ENCODE measurements around the gene ANKRD60. TPM values are rescaled to one million over a fixed set of nuclear protein-coding genes. Genes with fewer than 3 reads are reported as not detected.

ANKRD60 gene
- total and polyA plus RNA-seq, 2 of the 4 experiments (the other 2 are of a cell fraction), result not detected

GRCh38 chr20:58242824-58243223, 14.4 kb upstream of the ANKRD60 start:
- peaks cover 13% of the 10 kb centered on the region for H3K4me1 ChIP-seq (ENCODE audit: control insufficient read depth, insufficient read depth, low read length)
- H3K56ac ChIP-seq (ENCODE audit: extremely low read depth, insufficient read depth, low read length), result no peak overlapping the region
- ChIA-PET POLR2A (ENCODE audit: unreplicated experiment) (no interaction called here), CTCF (no interaction called here)
- H2AK9ac ChIP-seq (replicated peaks; ENCODE audit: low read depth, low read length, poor library complexity), result no peak overlapping the region
- no peak overlapping the region for H4K5ac ChIP-seq (ENCODE audit: low read depth, low read length)
- H4K20me1 ChIP-seq (ENCODE audit: insufficient read depth, low read length), result no peaks in the 10 kb centered on the region
- in situ Hi-C loops (cut with MboI; ENCODE audit: low sequenced_read_pairs), result loop anchor here (25.0 kb wide), 1 partner anchor 794 kb away; the partner anchor contains the start of genes ATP5F1E and PRELID3B
- no peak overlapping the region for H3K14ac ChIP-seq (replicated peaks; ENCODE audit: low read depth, low read length)
- no peak overlapping the region for H2AFZ ChIP-seq (replicated peaks; ENCODE audit: low read length, poor library complexity)
- no peak overlapping the region for H2BK5ac ChIP-seq (ENCODE audit: low read depth, low read length, poor library complexity, severe bottlenecking)
- H2BK20ac ChIP-seq (ENCODE audit: low read depth, low read length), result no peak overlapping the region
- no peak overlapping the region for H3K23ac ChIP-seq (ENCODE audit: low read depth, low read length)
- no peak overlapping the region for H2BK15ac ChIP-seq (ENCODE audit: low read depth, low read length)
- H3K4ac ChIP-seq (ENCODE audit: low read depth, low read length), result no peak overlapping the region
- BruUV-seq (replicated peaks), result no TSS peak
- TF ChIP-seq POLR2A (IDR thresholded peaks at IDR 0.05; ENCODE audit: low read depth, low read length), result no peak
- no peak for TF ChIP-seq CTCF (conservative IDR thresholded peaks at IDR 0.05; ENCODE audit: low read depth, low read length)
- TF ChIP-seq RCOR1 (IDR thresholded peaks at IDR 0.05; ENCODE audit: insufficient replicate concordance, low read length), result no peak
- TF ChIP-seq NFE2L2 (IDR thresholded peaks at IDR 0.05; ENCODE audit: low read depth, low read length), result no peak
- TF ChIP-seq RAD21 (IDR thresholded peaks at IDR 0.05; ENCODE audit: low read length), result no peak
- H2BK120ac ChIP-seq (ENCODE audit: low read depth, low read length), result no peak overlapping the region
- ATAC-seq (ENCODE audit: low read depth) (no peak), DNase-seq (no peak)
- intact Hi-C loops (cut with micrococcal nuclease), result no loop called here
- H3K9ac ChIP-seq (ENCODE audit: low read depth, low read length), result no peak overlapping the region
- no peak overlapping the region for H4K91ac ChIP-seq (ENCODE audit: insufficient read depth, low read depth, low read length)
- H2AK5ac ChIP-seq (ENCODE audit: low read depth, low read length), result no peak overlapping the region
- dilution Hi-C loops (cut with HindIII; ENCODE audit: low sequenced_read_pairs, unreplicated experiment), result loop anchor here (25.0 kb wide), 1 partner anchor 419 kb away; the partner anchor contains the start of gene STX16
- no peak overlapping the region for H3K4me2 ChIP-seq (ENCODE audit: low read depth, low read length)
- H3K27me3 ChIP-seq (ENCODE audit: control insufficient read depth, insufficient read depth, low read length), result no peaks in the 10 kb centered on the region
- no peak overlapping the region for H4K8ac ChIP-seq (ENCODE audit: low read depth in 2 of 2, low read length in 2 of 2)
- H3K36me3 ChIP-seq (ENCODE audit: control insufficient read depth, insufficient read depth, low read length), result peaks cover 33% of the 10 kb centered on the region
- peaks cover 22% of the 10 kb centered on the region for H3K9me1 ChIP-seq (ENCODE audit: insufficient read depth, low read length)
- no peaks in the 10 kb centered on the region for H3K9me3 ChIP-seq (ENCODE audit: control insufficient read depth, insufficient read depth, low read length)
- WGBS, 2 experiments (ENCODE audit: extremely low coverage in 2 of 2, insufficient read length in 1 of 2), result no CpG with 5 or more reads among the region's 5 CpGs
- peaks cover 0 to 29% of the 10 kb centered on the region in 2 experiments; a peak in 2 of 4 replicates for H3K79me1 ChIP-seq (ENCODE audit: low read depth in 1 of 2, low read length in 2 of 2)
- no peak overlapping the region for H3K4me3 ChIP-seq (ENCODE audit: insufficient read depth, low read depth, low read length)
- H3K18ac ChIP-seq (ENCODE audit: low read depth, low read length), result no peak overlapping the region
- no peak overlapping the region for H3K27ac ChIP-seq (ENCODE audit: insufficient read depth, low read length)

All from IMR-90 (cell line).